ENCODE results near the gene UBAP2L.
"Not testable (repeated sequence)": the region's sequence is repeated elsewhere in the genome, so short reads cannot be mapped to it uniquely, and the experiment has no call there.

The UBAP2L gene

DNA sequence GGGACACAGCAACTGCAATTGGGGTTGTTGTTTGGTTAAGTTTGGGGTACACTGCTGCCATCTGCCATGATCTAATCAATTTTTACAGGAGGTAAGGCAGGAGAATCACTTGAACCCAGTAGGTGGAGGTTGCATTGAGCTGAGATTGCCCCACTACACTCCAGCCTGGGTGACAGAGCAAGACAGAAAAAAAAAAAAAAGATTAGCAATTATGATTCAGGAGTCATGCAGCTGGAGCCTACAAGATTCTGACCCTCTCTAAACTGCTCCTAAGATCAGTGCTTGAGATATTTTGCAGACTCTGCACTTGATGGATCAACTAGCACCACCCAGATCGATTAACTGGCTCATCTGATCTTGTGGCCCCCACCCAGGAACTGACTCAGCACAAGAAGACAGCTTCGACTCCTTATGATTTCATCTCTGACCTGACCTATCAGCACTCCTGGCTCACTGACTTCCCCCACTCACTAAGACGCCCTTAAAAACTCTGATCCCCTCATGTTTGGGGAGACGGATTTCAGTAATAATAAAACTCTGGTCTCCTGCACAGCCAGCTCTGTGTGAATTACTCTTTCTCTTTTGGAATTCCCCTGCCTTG, 87.0 kb downstream of the UBAP2L start:
- not testable (repeated sequence) for DNase-seq (ENCODE audit: low read depth)

DNA sequence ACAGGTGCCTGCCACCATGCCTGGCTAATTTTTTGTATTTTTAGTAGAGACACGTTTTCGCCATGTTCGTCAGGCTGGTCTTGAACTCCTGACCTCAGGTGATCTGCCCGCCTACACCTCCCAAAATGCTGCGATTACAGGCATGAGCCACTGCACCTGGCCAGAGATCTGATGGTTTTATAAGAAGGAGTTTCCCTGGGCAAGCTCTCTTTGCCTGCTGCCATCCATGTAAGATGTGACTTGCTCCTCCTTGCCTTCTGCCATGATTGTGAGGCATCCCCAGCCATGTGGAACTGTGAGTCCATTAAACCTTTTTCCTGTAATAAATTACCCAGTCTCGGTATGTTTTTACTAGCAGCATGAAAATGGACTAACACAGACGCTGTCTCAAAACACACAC, 88.4 kb downstream of the UBAP2L start:
- not testable (repeated sequence) for DNase-seq (ENCODE audit: low read depth)

- not testable (repeated sequence) for DNase-seq (ENCODE audit: low read depth)
These were observed 91.7 kb downstream of the UBAP2L start for GRCh38 chr1:154312229-154313065.

GRCh38 chr1:154313066-154313356, 92.3 kb downstream of the UBAP2L start:
- no peak for DNase-seq (ENCODE audit: low read depth)

- not testable (repeated sequence) for DNase-seq (ENCODE audit: low read depth)
These were observed 93.5 kb downstream of the UBAP2L start for GRCh38 chr1:154314226-154314625.

- DNase-seq (ENCODE audit: low read depth) = no peak
These were observed 95.9 kb downstream of the UBAP2L start for GRCh38 chr1:154316704-154317103.

GRCh38 chr1:154318386-154318785, 97.6 kb downstream of the UBAP2L start:
- DNase-seq (ENCODE audit: low read depth) = no peak
